ENCODE measurements around the gene NUCKS1. TPM values are rescaled to one million over a fixed set of nuclear protein-coding genes. Genes with fewer than 3 reads are reported as not detected.

The NUCKS1 gene
- total and polyA plus RNA-seq, 2 of the 13 experiments (the other 11 are each of a cell fraction or from before 2014, with no cell fraction given): 35.5 to 117 TPM

DNA sequence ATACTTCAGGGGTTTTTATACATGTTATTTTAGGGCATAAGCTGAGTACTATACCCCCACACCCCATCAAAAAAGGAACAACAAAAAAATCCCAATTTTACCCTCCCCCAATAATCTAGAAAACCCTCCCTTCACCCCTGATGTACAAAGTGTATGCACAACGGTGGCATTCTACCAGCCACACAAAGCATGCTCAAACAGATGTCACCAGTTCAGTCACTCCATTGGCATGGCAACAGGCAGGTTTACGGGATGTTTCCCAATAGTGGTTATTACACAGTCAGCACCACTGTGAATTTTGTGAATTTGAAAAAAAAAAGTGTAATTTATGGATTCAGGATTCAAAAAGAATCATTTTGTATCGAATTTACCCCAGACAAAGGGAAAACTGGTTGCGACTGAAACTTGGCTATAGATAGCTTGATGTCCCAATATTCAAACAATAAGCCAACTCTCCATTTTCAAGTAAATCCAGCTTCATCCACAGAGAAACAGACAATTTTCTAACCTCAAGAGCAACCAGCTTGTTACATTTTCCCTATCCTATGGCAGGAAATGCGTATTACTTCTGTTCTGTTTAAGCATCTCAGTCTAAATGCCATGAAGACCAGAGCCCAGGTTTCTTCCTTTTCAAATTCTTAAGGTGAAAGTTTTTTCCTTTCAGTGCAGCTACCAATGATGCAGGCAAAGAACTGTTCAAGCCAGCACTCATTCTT lies 35.6 kb downstream of the NUCKS1 start:
- in situ Hi-C loops (cut with HindIII; ENCODE audit: extremely low pct_ligation_motif_present, low pct_unique_long_range_greater_than_20kb) (no loop called here), intact Hi-C loops (cut with micrococcal nuclease; ENCODE audit: unreplicated experiment) (no loop called here)
- H3K4me3 ChIP-seq (replicated peaks in 1 of 3; ENCODE audit: insufficient read depth in 1 of 3, low read depth in 2 of 3, low read length in 3 of 3): no peak overlapping the region
- WGBS (ENCODE audit: low lambda C conversion rate): 70% methylated on average over 5 of the region's 5 CpGs
- H3K79me2 ChIP-seq (ENCODE audit: insufficient read depth, low read length): no peaks in the 10 kb centered on the region
- no peak for FAIRE-seq
- no peak overlapping the region for H3K4me2 ChIP-seq (ENCODE audit: low read depth, low read length)
- TF ChIP-seq CEBPG (CRISPR knock-in tag; IDR thresholded peaks at IDR 0.05) (peak; percentile 38; the same call in 1 of the 2 replicates), RBM22 (optimal IDR thresholded peaks at IDR 0.05; ENCODE audit: low read length) (peak; percentile 29), MAFK (conservative IDR thresholded peaks at IDR 0.05 in 1 of 2, IDR thresholded peaks at IDR 0.05 in 1 of 2; ENCODE audit: low read length in 2 of 2) (0 out of 4 replicates have a peak, but pooled peaks of 1 of the 2 experiments have one; percentile 6), NFYB (CRISPR knock-in tag; IDR thresholded peaks at IDR 0.05) (no peak), RFX1 (IDR thresholded peaks at IDR 0.05) (peak; percentile 65), RFX3 (CRISPR knock-in tag; IDR thresholded peaks at IDR 0.05) (peak; percentile 49; the same call in 1 of the 2 replicates), MAFF (IDR thresholded peaks at IDR 0.05; ENCODE audit: low read depth, low read length) (0 out of 2 replicates have a peak, but pooled peaks have one; percentile 34), CEBPB (IDR thresholded peaks at IDR 0.05; ENCODE audit: borderline replicate concordance, low read depth, low read length) (peak; percentile 75)
- TF ChIP-seq, protein P1, sequence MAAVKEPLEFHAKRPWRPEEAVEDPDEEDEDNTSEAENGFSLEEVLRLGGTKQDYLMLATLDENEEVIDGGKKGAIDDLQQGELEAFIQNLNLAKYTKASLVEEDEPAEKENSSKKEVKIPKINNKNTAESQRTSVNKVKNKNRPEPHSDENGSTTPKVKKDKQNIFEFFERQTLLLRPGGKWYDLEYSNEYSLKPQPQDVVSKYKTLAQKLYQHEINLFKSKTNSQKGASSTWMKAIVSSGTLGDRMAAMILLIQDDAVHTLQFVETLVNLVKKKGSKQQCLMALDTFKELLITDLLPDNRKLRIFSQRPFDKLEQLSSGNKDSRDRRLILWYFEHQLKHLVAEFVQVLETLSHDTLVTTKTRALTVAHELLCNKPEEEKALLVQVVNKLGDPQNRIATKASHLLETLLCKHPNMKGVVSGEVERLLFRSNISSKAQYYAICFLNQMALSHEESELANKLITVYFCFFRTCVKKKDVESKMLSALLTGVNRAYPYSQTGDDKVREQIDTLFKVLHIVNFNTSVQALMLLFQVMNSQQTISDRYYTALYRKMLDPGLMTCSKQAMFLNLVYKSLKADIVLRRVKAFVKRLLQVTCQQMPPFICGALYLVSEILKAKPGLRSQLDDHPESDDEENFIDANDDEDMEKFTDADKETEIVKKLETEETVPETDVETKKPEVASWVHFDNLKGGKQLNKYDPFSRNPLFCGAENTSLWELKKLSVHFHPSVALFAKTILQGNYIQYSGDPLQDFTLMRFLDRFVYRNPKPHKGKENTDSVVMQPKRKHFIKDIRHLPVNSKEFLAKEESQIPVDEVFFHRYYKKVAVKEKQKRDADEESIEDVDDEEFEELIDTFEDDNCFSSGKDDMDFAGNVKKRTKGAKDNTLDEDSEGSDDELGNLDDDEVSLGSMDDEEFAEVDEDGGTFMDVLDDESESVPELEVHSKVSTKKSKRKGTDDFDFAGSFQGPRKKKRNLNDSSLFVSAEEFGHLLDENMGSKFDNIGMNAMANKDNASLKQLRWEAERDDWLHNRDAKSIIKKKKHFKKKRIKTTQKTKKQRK (IDR thresholded peaks at IDR 0.05; ENCODE audit: low read length): no peak
- ATAC-seq: peak; percentile 13; the same call in 1 of the 3 replicates
- no peak overlapping the region for H3K9ac ChIP-seq (ENCODE audit: insufficient read depth, low read depth, low read length)
- H4K20me1 ChIP-seq (ENCODE audit: insufficient read depth, low read length): no peaks in the 10 kb centered on the region
- no peaks in the 10 kb centered on the region for H3K27me3 ChIP-seq (ENCODE audit: control insufficient read depth in 1 of 2, insufficient read depth in 2 of 2, low read length in 2 of 2)
- H2AFZ ChIP-seq (ENCODE audit: low read length): no peak overlapping the region
- H3K27ac ChIP-seq (ENCODE audit: extremely low read length, insufficient read depth, low read length): peak overlapping the region; percentile 42
- BruUV-seq (replicated peaks): no TSS peak
- H3K4me1 ChIP-seq (ENCODE audit: insufficient read depth, low read length): peaks cover 77% of the 10 kb centered on the region
- peaks cover 7 to 19% of the 10 kb centered on the region in 2 experiments for H3K36me3 ChIP-seq (replicated peaks in 1 of 2; ENCODE audit: control insufficient read depth in 1 of 2, insufficient read depth in 2 of 2, low read length in 2 of 2)
- peak; percentile 43 for DNase-seq (ENCODE audit: low spot score)
- ChIA-PET POLR2A (interaction anchor here (1.0 to 1.2 kb wide), 3 partner anchors 11 to 25 kb away, joined by 3 read pairs; no protein-coding TSS in a partner anchor), CTCF (ENCODE audit: low intra/inter-chr PET ratio, low total read pairs) (no interaction called here)
- no peaks in the 10 kb centered on the region for H3K9me3 ChIP-seq (ENCODE audit: low read length)

Data from HepG2 (cell line).